Mucosa of descending colon (tissue), 3 donors: ENCODE measurements around the gene EFTUD2. TPM values are rescaled to one million over a fixed set of nuclear protein-coding genes. Genes with fewer than 3 reads are reported as not detected.

ENCODE experiments used
- ATAC-seq: fragments of 200-7000 bp; cut with Tn5 transposase; one replicate; pipeline ENCODE4 v1.9.1; 2020; ENCODE audit warnings: mild to moderate bottlenecking, moderate library complexity
- DNase-seq, 3 donors: peaks; one replicate each; pipeline ENCODE4 v3.0.0-alpha.2; 2020
- H3K36me3 ChIP-seq: fragments of 200-600 bp; one replicate; pipeline ENCODE4 v1.8.0; 2021; ENCODE audit warnings: low read depth, mild to moderate bottlenecking
- H3K4me1 ChIP-seq: fragments of 200-600 bp; one replicate; pipeline ENCODE4 v1.8.0; 2021; ENCODE audit warnings: low read depth, mild to moderate bottlenecking
- H3K4me3 ChIP-seq: fragments of 200-600 bp; one replicate; pipeline ENCODE4 v1.8.0; 2021; ENCODE audit warnings: mild to moderate bottlenecking
- H3K9me3 ChIP-seq: fragments of 200-600 bp; one replicate; pipeline ENCODE4 v1.8.0; 2021; ENCODE audit warnings: mild to moderate bottlenecking
- intact Hi-C, 2 donors: fragments of 100-400 bp; cut with DNase I in 1 of 2; cut with micrococcal nuclease in 1 of 2; formaldehyde crosslinking; loops; one replicate each; pipeline versions ENCODE4 v1.11.0 to v1.11.1; 2022; cut with DNase I, micrococcal nuclease
- total RNA-seq, 3 donors: library from RNA; stranded (reverse); fragmentation: NEBNext Ultra II Directional in 2 of 3; extraction: Animal tissue kit (Norgen Biotek cat#: 25700) in 2 of 3; gene quantifications; one replicate each; pipeline versions ENCODE4 v1.2.1 to v1.2.4, GENCODE V29; 2021 to 2023
- TF ChIP-seq, protein P1 (sequence below): fragments of 200-600 bp; IDR thresholded peaks from one replicate; pipeline ENCODE4 v1.8.0; 2022; ENCODE audit warnings: antibody characterized with exemption, mild to moderate bottlenecking
- donor health status: DM: no; HTN: no; CAD: no; lungs with moderate emphysema.
- donor health status: DM: no; HTN: no; CAD: no.
- donor health status: DM: no; HTN: yes; CAD: no.

Gene EFTUD2
- total RNA-seq, 3 donors from 2014 or later = 66.3 to 88.1 (median 82.0) TPM

DNA sequence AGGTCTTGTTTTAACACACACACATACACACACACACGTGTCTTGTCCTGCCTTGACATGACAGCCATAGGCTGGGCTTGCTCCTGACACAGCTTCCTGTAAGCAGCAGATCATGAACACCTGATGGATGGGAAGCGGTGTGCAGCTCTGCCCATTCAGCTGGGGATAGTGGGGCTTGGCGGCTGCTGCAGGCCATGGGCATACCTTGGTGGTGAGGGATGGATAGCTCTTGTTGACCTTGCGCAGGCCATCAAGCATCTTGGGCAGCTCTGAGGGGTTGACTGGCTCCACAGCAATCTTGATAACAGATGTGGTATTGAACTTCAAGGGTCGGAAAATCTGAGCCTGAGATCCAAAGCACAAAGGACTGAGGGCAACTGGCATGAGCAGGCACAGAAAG, 39.5 kb downstream of the EFTUD2 start:
- Histone ChIP-seq H3K9me3 (no peaks in the 10 kb centered on the region), H3K4me1 (no peaks in the 10 kb centered on the region), H3K36me3 (peaks cover 12% of the 10 kb centered on the region), H3K4me3 (no peak overlapping the region)
- intact Hi-C loops = no loop called here
- TF ChIP-seq, protein P1, sequence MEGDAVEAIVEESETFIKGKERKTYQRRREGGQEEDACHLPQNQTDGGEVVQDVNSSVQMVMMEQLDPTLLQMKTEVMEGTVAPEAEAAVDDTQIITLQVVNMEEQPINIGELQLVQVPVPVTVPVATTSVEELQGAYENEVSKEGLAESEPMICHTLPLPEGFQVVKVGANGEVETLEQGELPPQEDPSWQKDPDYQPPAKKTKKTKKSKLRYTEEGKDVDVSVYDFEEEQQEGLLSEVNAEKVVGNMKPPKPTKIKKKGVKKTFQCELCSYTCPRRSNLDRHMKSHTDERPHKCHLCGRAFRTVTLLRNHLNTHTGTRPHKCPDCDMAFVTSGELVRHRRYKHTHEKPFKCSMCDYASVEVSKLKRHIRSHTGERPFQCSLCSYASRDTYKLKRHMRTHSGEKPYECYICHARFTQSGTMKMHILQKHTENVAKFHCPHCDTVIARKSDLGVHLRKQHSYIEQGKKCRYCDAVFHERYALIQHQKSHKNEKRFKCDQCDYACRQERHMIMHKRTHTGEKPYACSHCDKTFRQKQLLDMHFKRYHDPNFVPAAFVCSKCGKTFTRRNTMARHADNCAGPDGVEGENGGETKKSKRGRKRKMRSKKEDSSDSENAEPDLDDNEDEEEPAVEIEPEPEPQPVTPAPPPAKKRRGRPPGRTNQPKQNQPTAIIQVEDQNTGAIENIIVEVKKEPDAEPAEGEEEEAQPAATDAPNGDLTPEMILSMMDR = no peak
- ATAC-seq (no peak), DNase-seq (no peak)

DNA sequence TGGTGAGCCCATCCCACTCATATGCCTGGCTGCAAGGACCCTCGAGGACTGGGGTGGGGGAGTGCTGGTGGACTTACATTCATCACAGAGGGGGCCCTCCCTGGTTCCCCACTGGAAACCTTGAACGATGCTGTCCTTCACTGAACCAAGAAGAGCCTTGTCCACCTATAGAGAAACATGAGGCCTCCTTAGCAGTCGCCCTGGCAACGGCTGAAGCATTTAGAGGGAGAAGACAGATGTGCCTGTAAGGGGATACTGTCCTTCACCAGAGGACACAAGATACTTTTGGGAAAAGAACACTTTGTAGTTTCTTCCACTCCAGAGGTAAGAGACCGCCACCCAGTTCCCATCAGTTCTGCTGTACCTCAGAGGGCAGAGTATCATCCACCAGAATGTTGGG, 45.1 kb downstream of the EFTUD2 start:
- intact Hi-C loops = no loop called here
- H3K4me1 ChIP-seq = no peaks in the 10 kb centered on the region
- TF ChIP-seq, protein P1 = no peak
- no peaks in the 10 kb centered on the region for H3K36me3 ChIP-seq
- no peaks in the 10 kb centered on the region for H3K9me3 ChIP-seq
- DNase-seq (no peak), ATAC-seq (no peak)
- H3K4me3 ChIP-seq = no peak overlapping the region

DNA sequence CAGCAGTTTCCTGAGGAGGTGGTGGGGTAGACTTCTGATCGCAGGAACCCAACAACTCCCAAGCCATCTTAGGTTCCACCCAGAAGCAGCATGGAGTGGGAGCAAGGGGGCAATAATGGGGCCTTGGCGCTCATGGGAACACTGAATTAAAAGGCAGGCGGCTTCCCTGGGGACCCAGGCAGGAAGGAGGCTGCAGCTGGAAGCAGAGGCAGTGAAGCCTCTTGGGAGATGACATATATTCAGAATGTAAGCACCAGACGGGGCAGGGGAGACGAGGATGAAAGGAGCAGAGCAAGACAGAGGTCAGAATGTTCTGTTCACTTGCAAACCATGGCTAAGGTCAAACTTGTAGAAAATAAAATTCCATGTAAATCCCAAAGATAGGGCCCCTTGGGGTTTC, 48.6 kb downstream of the EFTUD2 start:
- Histone ChIP-seq H3K4me3 (no peak overlapping the region), H3K4me1 (no peaks in the 10 kb centered on the region), H3K9me3 (no peaks in the 10 kb centered on the region), H3K36me3 (no peaks in the 10 kb centered on the region)
- intact Hi-C loops = no loop called here
- ATAC-seq (no peak), DNase-seq (no peak)
- TF ChIP-seq, protein P1 = no peak

DNA sequence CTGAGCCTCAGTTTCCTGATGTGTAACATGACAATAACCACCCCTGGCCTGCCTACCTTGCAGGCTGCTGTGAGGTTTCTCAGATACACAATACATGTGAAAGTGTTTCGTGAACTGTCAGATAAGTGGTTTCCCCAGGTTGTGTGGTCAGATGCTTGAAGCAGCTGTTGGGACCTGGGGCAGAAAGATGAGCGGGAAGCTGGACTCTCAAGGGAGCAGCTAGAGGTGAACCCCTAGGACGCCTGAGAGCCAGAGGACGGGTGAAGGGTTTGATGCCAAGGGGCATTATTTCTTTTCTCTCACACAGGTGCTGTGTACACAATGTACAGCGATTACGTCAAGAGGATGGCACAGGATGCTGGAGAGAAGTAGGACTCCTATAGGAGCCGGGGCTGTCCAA, 49.2 kb downstream of the EFTUD2 start:
- DNase-seq (no peak), ATAC-seq (no peak)
- intact Hi-C loops = no loop called here
- Histone ChIP-seq H3K36me3 (no peaks in the 10 kb centered on the region), H3K4me1 (no peaks in the 10 kb centered on the region), H3K9me3 (no peaks in the 10 kb centered on the region), H3K4me3 (no peak overlapping the region)
- TF ChIP-seq, protein P1 = no peak

DNA sequence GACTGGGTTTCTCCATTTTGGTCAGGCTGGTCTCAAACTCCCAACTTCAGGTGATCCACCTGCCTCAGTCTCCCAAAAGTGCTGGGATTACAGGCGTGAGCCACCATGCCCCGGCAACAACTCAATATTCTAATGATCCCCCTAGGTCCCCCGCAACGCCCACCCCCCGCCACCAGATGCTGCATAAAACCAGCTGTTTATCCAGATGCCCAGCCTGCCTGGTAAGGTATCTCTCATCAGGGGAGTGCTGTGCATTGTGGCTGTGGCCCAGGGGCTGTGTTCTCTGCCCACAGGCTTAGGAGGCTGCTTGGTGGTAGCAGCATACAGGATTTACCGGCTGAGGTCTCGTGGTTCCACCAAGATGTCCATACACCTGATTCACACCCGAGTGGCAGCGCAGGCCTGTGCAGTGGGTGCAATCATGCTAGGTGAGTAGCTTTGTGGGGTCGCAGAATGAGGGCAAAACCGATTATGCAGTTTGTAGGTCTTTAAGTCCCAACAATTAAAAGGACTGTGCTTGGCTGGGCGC, 50.2 kb downstream of the EFTUD2 start:
- H3K36me3 ChIP-seq = no peaks in the 10 kb centered on the region
- ATAC-seq (no peak), DNase-seq (no peak)
- TF ChIP-seq, protein P1 = no peak
- H3K9me3 ChIP-seq = no peaks in the 10 kb centered on the region
- H3K4me3 ChIP-seq = no peak overlapping the region
- intact Hi-C loops = no loop called here
- H3K4me1 ChIP-seq = no peaks in the 10 kb centered on the region

DNA sequence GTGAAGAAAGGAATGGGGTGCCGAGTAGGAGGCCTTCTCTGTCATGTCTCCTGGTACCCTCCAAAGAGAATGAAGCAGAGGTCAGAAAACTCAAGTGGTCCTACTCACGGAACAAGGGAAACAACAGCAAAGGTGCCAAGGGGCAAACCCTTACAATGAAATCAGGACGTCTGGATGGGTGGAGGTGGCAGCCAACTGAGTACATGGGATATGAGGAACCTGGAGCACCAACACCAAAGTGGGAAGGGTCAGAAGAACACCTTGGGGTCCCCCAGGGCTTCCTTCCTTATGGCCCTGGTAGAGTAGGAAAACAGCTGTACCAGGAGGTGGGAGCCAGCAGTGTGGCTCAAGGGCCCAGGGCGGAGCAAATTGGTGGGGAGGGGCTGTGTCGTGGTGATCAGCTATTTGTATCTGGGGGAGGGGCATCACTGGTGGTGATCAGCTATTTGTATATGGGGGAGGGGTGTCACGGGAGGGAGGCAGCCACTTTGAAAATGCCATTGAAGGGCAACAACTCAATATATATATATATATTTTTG, 50.9 kb downstream of the EFTUD2 start:
- Histone ChIP-seq H3K36me3 (no peaks in the 10 kb centered on the region), H3K4me3 (no peak overlapping the region), H3K9me3 (no peaks in the 10 kb centered on the region), H3K4me1 (no peaks in the 10 kb centered on the region)
- TF ChIP-seq, protein P1 = no peak
- ATAC-seq (no peak), DNase-seq (no peak)
- intact Hi-C loops = no loop called here
